HG02798 (cell line): Measurements from ENCODE around the gene SLC25A48.
A peak's percentile ranks its signal among the peaks of the same experiment; 100 is the strongest.
"Not testable (repeated sequence)": the region's sequence is repeated elsewhere in the genome, so short reads cannot be mapped to it uniquely, and the experiment has no call there.

Experiments
- ATAC-seq: cut with Tn5 transposase; IDR thresholded peaks from one replicate; pipeline ENCODE4 v1.9.1; 2021; ENCODE audit warnings: mild to moderate bottlenecking; ENCODE audit not compliant: unreplicated experiment, poor library complexity

Gene SLC25A48

DNA sequence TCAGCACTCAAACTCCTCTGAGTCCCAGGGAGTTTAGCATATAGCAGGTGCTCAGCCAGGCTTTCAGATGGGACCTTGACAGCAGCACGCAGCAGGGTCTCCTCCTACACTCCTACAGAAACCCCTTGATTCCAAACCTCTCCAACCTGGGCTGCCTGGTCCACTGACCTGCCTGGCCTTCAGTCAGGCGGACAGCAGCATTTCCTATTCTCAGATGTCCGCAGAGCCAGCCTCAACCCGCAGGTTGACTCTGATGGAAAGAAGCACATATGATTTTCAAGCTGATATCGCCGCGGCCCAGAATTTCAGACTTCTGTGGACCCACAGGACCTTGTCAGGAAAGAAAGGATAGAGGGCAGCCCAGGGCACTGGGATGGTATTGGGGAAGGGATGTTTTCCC is 5.3 kb upstream of the SLC25A48 start:
- no peak for ATAC-seq

DNA sequence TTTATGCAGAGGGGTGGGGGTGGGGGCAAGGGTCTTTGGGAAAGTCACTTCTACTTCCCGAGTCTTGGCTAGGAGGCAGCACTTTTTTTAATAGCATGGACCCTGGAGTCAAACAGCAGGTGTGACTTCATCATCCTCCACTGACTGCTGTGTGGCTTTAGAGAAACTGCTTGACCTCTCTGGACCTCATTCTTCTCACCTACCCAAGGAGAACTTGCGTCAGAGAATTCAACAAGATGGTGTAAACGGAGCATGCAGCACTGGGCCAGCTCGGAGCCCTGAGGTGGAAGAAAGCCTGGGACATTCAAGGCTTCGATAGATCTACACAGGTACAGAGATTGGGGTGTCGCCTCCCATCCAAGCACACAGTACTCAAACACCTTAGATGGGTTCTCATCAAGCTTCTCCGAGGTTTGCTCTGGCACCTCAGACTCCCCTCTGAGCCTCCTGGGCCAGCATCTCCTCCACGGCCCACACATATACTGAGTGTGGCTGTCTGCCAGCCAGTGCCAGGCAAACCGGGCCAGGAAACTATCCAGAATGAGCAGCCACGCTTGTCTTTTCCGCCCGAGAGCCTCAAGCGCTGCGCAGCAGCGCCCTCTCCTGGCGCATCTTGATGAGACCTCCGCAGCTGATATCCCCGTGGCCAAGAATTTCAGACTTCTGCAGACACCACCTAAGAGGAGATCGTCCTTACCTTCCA is 4.6 kb upstream of the SLC25A48 start:
- ATAC-seq: no peak

DNA sequence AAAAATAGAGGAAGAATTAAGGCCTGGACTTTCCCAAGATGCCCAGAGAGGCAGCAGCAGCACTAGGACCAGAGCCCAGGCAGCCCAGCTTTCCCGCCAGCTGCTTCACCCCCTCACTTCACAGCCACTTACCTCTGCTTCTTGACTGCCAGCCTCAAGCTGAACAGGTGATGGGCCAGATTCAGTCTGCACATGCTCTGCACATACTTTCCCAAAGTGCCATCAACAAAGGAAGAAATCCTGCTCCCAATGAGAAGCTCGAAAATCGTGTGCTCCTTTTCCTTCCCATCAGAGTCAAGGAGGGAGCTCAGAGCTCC is 4.1 kb upstream of the SLC25A48 start:
- no peak for ATAC-seq

DNA sequence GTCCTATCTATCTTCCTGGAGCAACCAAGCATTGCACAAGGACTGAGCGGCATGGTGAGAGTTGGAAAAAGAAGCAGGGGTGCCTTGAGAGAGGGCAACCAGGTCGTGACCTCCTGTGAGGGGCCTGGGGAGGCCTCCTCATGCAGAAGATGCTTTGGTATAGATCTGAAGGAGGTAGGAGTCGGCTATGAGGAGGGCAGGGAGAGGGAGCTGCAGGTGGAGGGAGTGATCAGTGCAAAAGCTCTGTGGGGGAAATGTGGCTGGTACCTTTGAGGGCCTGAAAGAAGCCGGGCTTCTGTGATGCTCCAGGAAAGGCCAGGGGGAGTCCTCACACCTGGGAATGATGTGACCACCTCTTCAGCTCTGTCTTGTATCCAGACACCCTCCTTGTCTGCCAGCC is 3.6 kb upstream of the SLC25A48 start:
- no peak for ATAC-seq

DNA sequence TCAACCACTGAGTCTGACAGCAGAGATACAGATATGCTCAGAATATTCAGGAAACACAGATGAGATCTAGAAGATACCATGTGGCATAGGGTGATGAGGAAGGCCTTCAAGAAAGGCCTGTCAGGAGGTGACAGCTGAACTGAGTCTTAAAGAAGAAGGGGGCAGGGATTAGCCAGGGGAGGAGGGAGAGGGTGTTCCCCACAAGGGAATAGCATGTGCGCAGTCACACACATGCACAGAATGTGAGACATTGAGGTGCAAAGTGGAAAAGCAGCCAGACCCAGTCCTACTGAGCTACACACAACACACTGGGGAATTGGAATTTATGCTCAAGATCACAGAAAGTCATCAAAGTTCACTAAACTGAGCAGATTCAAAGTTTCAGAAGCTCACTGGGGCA is 3.0 kb upstream of the SLC25A48 start:
- ATAC-seq: no peak

DNA sequence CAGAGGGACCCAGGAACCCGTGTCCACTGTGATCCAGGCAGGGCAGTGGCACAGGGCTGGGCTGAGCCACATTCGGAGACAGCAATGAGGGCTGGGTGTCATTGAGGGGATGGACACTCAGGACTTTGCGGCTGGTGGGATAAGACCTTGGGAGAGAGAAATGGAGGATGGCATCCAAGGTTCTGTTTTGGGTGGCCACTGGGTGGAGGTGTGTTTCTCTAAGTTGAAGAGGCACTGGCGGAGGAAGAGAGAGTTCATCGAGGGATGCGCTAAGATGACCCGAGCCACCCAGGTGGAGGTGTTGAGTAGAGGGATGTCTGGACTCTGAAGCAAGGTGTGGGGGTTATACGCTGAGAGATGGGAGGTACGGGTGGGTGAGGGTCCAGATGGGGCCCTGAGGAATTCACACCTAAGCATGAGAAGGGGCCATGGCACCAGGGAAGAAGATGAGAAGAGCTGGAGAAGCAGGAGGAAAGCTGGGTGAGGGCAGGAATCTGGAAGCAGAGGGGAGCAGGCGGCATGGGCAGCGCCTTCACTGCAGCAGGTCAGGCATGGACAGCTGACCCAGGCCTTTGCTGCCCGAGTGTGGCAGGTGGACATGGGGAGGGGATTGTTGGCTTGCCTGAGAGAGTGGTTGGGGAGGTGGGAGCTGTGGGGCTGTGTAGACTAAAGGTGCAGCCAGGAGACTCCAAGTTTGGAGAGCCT is 2.5 kb upstream of the SLC25A48 start:
- no peak for ATAC-seq

DNA sequence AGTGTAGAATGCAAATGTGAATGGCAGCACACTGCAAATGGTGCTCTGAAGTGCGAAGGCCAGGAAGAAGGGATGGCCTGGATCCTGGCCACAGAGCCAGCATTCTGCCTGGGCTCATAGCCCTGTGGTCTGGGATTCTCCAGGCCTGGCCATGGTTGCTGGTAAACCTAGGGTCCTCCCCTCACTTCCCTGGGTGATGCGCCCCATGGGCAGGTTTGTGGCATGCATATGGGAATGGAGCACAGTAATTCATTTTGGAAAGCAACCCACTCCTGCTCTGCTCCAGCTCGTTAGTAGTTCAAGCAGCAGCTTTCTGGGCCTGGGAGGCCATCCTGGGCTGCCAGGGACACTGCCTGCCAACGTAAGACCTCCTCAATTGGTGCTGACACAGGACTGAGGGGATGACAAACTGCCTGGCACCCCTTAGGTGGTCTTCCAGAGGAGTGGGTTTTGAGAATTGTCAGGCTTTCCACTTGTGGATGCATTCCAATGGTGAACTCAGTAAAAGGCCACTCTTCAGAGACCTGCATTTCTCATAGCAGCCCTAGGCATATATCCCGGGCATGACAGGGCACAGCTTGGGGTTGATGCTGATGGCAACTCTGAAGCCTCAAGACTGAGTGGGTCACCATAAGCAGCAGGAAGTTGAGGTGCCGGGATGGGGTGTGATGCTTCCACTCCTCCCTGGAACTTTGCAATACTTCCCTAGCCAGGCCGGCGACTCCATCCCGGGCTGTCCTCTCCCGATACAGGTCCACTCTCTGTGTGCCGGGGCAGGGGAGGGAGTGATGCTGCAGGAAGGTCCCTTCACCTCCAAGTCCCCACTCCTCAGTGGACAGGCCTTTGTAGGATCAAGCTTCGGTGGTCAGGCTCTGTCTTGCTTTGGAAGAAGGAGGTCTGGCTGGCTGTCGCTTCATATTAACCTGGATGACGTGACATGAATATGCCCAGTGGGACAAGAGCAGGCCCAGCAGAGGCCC is 1.2 kb upstream of the SLC25A48 start:
- ATAC-seq: no peak

DNA sequence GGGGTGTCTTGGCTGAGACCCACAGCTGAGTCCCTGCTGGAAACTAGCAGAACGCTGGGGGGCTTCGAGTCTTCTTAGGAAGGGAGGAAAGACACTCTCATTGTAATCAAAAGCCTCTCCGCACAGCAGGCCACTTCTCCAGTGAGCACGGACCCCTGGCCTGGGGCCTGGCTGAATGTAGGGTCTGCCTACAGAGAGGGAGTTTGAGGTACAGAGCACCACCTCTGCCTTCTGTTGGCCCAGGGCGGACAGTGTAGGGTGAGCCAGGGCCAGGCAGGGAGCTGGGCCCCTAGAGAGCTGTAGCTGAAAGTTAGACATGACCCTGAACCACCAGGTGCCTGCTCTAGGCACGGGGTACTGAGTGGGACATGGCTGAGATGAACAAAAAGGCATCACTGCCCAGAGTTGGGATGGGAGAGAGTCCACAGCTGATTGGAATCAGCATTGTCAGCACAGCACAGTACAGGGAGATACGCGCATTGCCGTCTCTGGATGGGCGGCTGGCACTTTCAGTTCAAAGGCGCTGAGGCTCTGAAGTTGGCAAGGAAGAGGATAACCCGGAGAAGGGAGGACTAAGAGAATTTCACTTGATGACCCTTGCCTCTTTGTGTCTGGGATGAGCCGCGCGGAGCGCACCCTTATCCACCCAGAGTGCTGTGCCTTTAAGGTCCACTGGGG is 363 bp upstream of the SLC25A48 start:
- peak; percentile 90 for ATAC-seq

DNA sequence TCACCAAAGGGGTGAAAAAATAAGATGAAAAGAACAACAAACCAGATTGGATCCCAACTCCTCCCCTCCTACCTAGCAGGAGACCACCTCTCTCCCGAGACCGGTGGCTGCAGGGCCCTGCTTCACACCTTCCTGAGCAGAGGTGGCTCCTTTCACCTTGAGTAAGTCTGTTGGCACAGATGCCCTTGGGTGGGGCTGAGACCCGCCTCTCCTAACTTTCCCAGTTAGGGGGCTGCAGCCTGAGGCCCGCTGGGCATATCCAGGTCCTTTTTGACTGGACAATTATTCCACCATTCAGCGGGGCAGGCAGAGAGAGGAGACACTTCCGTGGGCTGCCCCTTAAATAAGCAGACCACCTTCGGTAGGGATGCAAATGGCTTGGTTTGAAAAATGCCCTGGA is 1.3 kb downstream of the SLC25A48 start:
- no peak for ATAC-seq

DNA sequence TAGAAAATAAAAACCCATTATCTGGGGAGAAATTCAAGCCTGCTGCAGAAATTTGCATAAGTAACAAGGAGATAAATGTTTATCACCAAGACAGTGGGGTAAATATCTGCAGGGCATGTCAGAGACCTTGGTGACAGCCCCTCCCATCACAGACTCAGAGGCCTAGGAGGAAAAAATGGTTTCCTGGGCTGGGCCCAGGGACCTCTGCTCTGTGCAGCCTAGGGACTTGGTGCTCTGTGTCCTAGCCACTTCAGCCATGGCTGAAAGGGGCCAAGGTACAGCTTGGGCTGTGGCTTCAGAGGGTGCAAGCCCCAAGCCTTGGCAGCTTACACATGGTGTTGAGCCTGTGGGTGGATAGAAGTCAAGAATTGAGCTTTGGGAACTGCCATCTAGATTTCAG is 3.9 kb downstream of the SLC25A48 start:
- not testable (repeated sequence) for ATAC-seq

DNA sequence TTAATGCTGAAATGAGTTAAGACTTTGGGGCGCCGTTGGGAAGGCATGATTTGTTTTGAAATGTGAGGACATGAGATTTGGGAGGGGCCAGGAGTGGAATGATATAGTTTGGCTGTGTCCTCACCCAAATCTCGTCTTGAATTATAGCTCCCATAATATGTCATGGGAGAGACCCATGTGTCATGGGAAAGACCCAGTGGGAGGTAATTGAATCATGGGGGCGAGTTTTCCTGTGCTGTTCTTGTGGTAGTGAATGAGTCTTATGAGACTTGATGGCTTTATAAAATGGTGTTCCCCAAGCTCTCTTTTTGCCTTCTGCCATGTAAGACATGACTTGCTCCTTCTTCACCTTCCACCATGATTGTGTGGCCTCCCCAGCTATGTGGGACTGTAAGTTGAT is 5.1 kb downstream of the SLC25A48 start:
- ATAC-seq: no peak

DNA sequence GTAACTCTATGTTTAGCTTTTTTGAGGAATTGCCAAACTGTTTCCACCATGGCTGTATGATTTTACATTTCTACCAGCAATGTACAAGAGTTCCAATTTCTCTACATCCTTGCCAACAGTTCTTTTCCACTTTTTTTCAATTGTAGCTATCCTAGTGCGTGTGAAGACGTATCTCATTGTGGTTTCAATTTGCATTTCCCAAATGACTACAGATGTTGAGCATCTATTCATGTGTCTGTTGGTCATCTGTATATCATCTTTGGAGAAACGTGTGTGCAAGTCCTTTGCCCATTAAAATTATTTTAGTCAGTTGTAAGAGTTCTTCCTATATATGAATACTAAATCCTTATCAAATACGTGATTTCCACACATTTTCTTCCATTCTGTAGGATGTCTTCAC is 6.5 kb downstream of the SLC25A48 start:
- no peak for ATAC-seq

DNA sequence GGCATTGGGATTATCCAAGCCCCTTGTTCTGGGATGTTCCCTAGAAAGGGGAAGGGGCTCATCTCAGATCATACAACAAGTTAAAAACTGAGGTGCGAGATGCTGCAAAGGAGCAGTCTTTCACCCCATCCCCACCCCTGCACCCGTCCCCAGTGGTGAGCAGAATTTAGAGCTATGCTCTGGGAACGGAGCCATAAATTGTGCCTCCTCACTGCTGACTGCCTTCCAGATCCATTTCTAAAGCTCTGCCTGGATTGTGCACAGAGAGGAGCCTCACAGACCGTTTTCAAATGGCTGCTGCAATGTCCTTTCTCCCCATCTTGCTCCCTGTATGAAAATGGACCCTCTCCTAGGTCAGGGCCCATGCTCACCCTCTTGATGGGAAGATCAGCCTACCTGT is 8.3 kb downstream of the SLC25A48 start:
- no peak for ATAC-seq

DNA sequence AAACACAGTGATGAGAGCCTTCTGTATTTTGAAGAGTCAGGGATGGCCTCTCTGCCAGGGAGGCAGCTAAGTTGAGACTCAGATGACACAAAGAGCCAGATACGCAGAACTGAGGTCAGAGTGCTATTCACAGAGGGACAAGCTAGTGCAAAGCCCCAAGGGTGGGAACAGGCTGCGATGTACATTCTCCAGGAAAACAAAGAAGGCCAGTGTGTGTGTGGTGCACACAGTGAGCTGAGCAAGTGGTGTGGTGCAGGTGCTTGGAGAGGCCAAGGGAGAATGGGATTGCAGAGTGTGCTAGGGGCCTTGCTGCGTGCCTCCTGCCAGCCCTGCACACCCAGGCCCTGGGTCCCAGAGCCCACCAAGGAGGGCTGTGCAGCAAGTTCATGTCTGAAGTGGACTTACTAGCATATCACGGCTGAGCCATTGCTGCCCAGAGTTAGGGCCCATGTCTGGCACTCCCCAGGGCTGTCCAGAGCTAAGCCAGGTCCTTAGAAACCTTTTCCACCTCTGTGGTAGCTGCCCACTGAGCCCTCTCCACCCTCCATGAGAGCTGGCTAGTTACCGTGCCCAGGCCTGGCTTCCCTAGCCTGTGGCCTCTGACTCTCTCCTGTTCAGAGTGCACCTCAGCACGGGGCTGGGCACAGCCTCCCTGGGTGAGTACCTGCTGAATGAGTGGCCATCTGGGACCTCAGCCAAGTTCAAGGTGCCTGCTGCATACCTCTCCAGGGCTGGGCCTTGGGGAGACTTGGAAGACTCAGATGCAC is 9.3 kb downstream of the SLC25A48 start:
- ATAC-seq: no peak

DNA sequence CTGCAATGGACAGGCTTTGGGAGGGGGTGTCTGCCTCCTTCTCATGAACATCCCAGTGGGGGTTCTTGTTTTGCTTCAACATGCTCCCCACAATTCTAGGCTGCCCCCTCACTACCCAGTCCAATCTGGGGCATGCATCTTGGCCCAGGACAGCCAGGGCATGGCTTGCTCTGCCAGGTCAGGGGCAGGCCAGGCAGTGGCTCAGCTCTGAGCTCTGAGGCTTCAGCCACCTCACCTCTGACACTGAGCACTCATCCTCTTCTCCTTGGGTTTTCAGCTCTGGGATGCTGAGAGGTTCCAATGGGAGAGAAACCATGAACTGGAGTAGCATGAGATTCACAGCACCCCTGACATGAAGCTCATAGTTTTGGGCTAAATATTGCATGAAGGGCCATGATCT is 11.8 kb downstream of the SLC25A48 start:
- no peak for ATAC-seq

DNA sequence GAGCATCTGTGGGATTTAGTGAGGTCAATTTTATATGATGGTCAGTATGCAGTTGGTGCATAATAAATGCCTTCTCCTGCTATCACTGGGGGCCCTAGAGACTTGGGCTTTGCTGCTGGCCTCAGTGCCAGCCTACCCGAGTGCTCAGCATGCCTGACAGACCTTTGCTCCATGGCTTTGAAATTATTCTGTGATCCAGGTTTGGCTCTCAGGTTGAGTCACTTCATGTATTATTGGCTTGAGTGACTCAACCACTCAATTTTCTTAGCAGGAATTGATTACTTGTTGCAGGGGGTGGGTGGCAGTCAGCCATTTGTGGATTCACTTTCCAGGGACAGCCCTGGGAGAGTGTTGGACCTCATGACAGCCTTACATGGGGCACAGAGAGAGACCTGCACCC is 13.5 kb downstream of the SLC25A48 start:
- no peak for ATAC-seq

DNA sequence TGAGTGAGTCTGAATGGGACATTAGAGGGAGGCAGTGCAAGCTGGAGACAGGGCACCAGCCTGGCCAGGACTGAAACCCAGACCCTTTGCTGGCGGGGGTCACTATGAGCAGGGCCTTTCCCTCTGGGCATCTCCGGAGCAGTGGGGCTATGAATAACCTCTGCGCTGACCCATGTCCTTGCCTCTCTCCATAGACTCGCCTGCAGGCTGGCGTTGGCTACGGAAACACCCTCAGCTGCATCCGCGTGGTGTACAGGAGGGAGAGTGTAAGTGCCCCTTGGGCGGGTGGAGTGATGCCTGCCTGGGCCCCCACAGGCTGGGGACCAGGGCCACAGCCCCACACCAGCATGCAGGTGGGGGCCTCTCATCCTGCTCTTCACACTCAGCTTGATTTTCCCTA is 15.8 kb downstream of the SLC25A48 start:
- no peak for ATAC-seq

DNA sequence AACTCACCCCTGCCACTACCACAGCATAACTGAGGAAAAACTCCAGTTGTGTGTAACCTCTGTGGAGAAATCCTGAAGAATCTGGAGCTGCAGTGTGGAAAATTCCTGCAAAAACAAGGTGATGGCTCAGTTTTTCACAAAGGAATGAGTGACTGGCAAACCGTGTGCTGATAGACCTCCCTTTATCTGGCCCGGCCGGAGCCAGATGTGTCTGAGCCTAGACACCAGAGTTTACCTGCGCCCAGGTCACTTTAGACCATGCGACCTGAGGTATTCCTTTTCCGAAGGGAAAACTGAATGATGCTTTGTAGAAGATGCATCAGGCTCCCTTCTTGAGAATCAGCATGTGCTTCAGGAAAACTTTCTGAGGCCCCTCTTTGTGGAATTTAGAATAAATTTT is 16.2 kb downstream of the SLC25A48 start:
- ATAC-seq: no peak

DNA sequence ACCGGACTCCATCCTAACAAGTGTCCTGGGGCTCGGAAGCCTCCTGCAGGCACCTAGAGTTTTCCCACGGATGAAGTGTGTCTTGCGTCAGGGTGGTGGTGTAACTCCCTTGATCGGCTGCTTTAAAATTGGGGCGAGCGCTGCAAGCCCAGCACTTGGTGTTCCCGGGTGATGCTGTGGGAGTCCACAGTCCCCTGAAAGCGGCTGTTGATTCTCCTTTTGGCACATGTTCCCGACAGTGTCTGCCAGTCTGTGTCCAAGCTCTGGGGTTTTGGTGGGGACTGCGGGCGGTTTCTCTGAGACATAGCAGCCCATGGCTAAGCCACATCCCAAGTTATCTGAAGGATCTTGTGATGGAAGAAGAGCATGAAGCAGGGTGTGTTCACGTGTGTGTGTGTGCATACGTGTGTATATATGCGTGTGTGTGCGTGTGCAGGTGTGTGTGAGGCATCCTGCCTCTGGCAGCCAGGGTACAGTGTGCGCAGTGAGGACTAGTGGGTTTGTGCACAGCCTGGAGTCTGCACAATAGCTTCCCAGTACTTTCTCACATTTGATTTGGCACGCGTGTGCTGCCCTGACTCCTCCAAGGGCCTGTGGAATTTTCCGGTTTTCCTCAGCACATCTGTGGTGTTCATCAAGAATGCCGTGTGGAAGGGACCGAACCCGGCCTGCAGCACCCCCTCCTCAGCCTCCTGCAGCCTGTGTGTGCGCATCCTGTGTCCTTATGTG is 16.9 kb downstream of the SLC25A48 start:
- ATAC-seq: no peak
